ENCODE data around the gene CASZ1.

- TF ChIP-seq CTCF (IDR thresholded peaks at IDR 0.05 in 8 of 11, conservative IDR thresholded peaks at IDR 0.05 in 3 of 11) (no peak), POLR2A (IDR thresholded peaks at IDR 0.05) (no peak)
These were observed 19.4 kb upstream of the CASZ1 start for GRCh38 chr1:10815858-10816195.

Data from spleen (tissue), 7 donors.